HCT116 (cell line): ENCODE results near the gene AIM2. TPM values are rescaled to one million over a fixed set of nuclear protein-coding genes. Genes with fewer than 3 reads are reported as not detected.

ENCODE experiments used
- ATAC-seq: fragments of 200-7000 bp; cut with Tn5 transposase; 2 replicates; pipeline ENCODE4 v1.9.1; 2020; ENCODE audit warnings: mild to moderate bottlenecking, moderate library complexity
- BruUV-seq: library from RNA; stranded (reverse); fragments of 400-500 nt; replicated peaks from 2 replicates; lab custom pipeline; 2021; lab: Mats Ljungman, UMichigan
- CTCF ChIA-PET: fragments of 300-600 bp; sonication (Branson Sonifier 250); formaldehyde crosslinking; loops from one replicate; lab custom pipeline; 2021; ENCODE audit warnings: antibody characterized with exemption; lab: Charles Lee
- POLR2A ChIA-PET: fragments of 300-600, 350-600 bp; sonication (Branson Sonifier 250); formaldehyde crosslinking; loops from one replicate; lab custom pipeline; 2021; ENCODE audit warnings: antibody characterized with exemption; lab: Charles Lee
- RAD21 ChIA-PET, 2 experiments: fragments of 300-600 bp; sonication (Branson Sonifier 250); formaldehyde crosslinking; loops; one replicate each; lab custom pipeline; 2023; ENCODE audit warnings: low total read pairs in 2 of 2; ENCODE audit not compliant: uncharacterized antibody in 2 of 2, unreplicated experiment in 2 of 2, low non-redundant PET in 1 of 2; lab: Charles Lee
- DNase-seq: peaks from one replicate; pipeline ENCODE4 v3.0.0-alpha.2; 2010; ENCODE audit warnings: low read depth, low spot score
- H2AFZ ChIP-seq: fragments of 200-600 bp; shearing (Covaris generic), sonication (generic); 2 replicates; pipeline ENCODE4 v1.6.1; 2017; ENCODE audit warnings: low read depth, mixed run types, mixed read lengths, antibody characterized with exemption, low read length; ENCODE audit not compliant: poor library complexity, severe bottlenecking
- H3K27ac ChIP-seq: 2 replicates; pipeline ENCODE4 v1.5.1; 2012; ENCODE audit warnings: low read depth, low read length
- H3K27me3 ChIP-seq: fragments of 200-600 bp; sonication (generic); 2 replicates; pipeline ENCODE4 v1.6.1; 2016; ENCODE audit warnings: mixed run types, low read length, mixed read lengths; ENCODE audit not compliant: insufficient read depth
- H3K36me3 ChIP-seq, 2 experiments: fragments of 200-500 bp in 1 of 2; fragments of 200-600 bp in 1 of 2; sonication (Bioruptor generic) in 1 of 2; sonication (generic) in 1 of 2; 2 replicates each; pipeline versions ENCODE4 v1.5.1 to v1.6.1; 2014 to 2016; ENCODE audit warnings: low read length in 2 of 2, inconsistent platforms in 1 of 2, mixed read lengths in 1 of 2, mixed run types in 1 of 2; ENCODE audit not compliant: insufficient read depth in 2 of 2, control insufficient read depth in 1 of 2
- H3K4me1 ChIP-seq, 2 experiments: fragments of 200-600 bp in 1 of 2; sonication (generic) in 1 of 2; 2 replicates each; pipeline versions ENCODE4 v1.5.1 to v1.6.1; 2012 to 2017; ENCODE audit warnings: low read length in 2 of 2, inconsistent platforms in 1 of 2, mild to moderate bottlenecking in 1 of 2, mixed read lengths in 1 of 2, mixed run types in 1 of 2, moderate library complexity in 1 of 2; ENCODE audit not compliant: insufficient read depth in 2 of 2, control insufficient read depth in 1 of 2
- H3K4me2 ChIP-seq: fragments of 200-600 bp; sonication (generic); 2 replicates; pipeline ENCODE4 v1.6.1; 2017; ENCODE audit warnings: mixed run types, low read length, mixed read lengths
- H3K4me3 ChIP-seq, 2 experiments: fragments of 200-600 bp in 1 of 2; sonication (generic) in 1 of 2; replicated peaks in 1 of 2; 2 replicates each; pipeline ENCODE4 v1.5.1; 2011 to 2016; ENCODE audit warnings: low read length in 2 of 2, control low read depth in 1 of 2, low read depth in 1 of 2, mild to moderate bottlenecking in 1 of 2, mixed read lengths in 1 of 2, mixed run types in 1 of 2
- H3K79me2 ChIP-seq: fragments of 200-600 bp; sonication (generic); 2 replicates; pipeline ENCODE4 v1.6.1; 2017; ENCODE audit warnings: mild to moderate bottlenecking, mixed run types, low read length, moderate library complexity, mixed read lengths; ENCODE audit not compliant: insufficient read depth
- H3K9ac ChIP-seq: fragments of 200-600 bp; sonication (generic); 2 replicates; pipeline ENCODE4 v1.6.1; 2016; ENCODE audit warnings: low read length, mixed read lengths
- H3K9me2 ChIP-seq: fragments of 200-600 bp; sonication (generic), shearing (Covaris generic); 2 replicates; pipeline ENCODE4 v1.6.1; 2017; ENCODE audit warnings: mixed run types, mild to moderate bottlenecking, moderate library complexity; ENCODE audit not compliant: insufficient read depth
- H3K9me3 ChIP-seq, 2 experiments: fragments of 200-500 bp in 1 of 2; fragments of 200-600 bp in 1 of 2; sonication (Bioruptor generic) in 1 of 2; sonication (generic) in 1 of 2; 2 replicates each; pipeline ENCODE4 v1.6.1; 2014 to 2017; ENCODE audit warnings: low read length in 2 of 2, mixed read lengths in 2 of 2, inconsistent platforms in 1 of 2, low read depth in 1 of 2, mild to moderate bottlenecking in 1 of 2, mixed run types in 1 of 2, moderate library complexity in 1 of 2; ENCODE audit not compliant: control insufficient read depth in 1 of 2, insufficient read depth in 1 of 2
- H4K20me1 ChIP-seq: fragments of 200-600 bp; sonication (generic), shearing (Covaris generic); 2 replicates; pipeline ENCODE4 v1.6.1; 2017; ENCODE audit warnings: mixed run types, mild to moderate bottlenecking, moderate library complexity; ENCODE audit not compliant: insufficient read depth
- EGR1 ChIP-seq: IDR thresholded peaks from 2 replicates; pipeline ENCODE4 v1.6.1; 2012; ENCODE audit warnings: low read depth
- EZH2phosphoT487 ChIP-seq: fragments of 200-600 bp; IDR thresholded peaks from 2 replicates; pipeline ENCODE4 v1.6.1; 2018; ENCODE audit warnings: antibody characterized with exemption, borderline replicate concordance
- FOSL1 ChIP-seq: IDR thresholded peaks from 2 replicates; pipeline ENCODE4 v1.6.1; 2012; ENCODE audit warnings: low read depth
- MAX ChIP-seq: IDR thresholded peaks from 2 replicates; pipeline ENCODE4 v1.6.1; 2012
- POLR2AphosphoS5 ChIP-seq: IDR thresholded peaks from 2 replicates; pipeline ENCODE4 v1.6.1; 2011; ENCODE audit warnings: mild to moderate bottlenecking, low read depth, low read length, moderate library complexity
- REST ChIP-seq: IDR thresholded peaks from 2 replicates; pipeline ENCODE4 v1.6.1; 2012; ENCODE audit warnings: low read depth
- SP1 ChIP-seq: IDR thresholded peaks from 2 replicates; pipeline ENCODE4 v1.6.1; 2012; ENCODE audit warnings: low read depth
- TCF7L2 ChIP-seq: IDR thresholded peaks from 2 replicates; pipeline ENCODE4 v1.7.0; 2011; ENCODE audit warnings: borderline replicate concordance, inconsistent platforms; ENCODE audit not compliant: insufficient read depth, insufficient read length; ENCODE audit errors: extremely low read depth
- ZFX ChIP-seq: fragments of 450-650 bp; IDR thresholded peaks from 2 replicates; pipeline ENCODE4 v1.6.1; 2017
- ZNF274 ChIP-seq: fragments of 200-500 bp; sonication (Bioruptor generic); IDR thresholded peaks from 2 replicates; pipeline ENCODE4 v1.6.1; 2014; ENCODE audit warnings: mild to moderate bottlenecking, low read depth, low read length, inconsistent platforms
- intact Hi-C: fragments of 100-400 bp; cut with micrococcal nuclease; formaldehyde crosslinking; loops from 2 replicates; pipeline ENCODE4 v1.10.0; 2022
- total RNA-seq: library from RNA; stranded (reverse); gene quantifications from one replicate; pipeline ENCODE4 v1.2.1, GENCODE V29; 2021; ENCODE audit not compliant: unreplicated experiment
- TF ChIP-seq, protein P1 (sequence below), 3 experiments: fragments of 200-600 bp in 1 of 3; sonication (generic) in 1 of 3; IDR thresholded peaks in 2 of 3; conservative IDR thresholded peaks in 1 of 3; 2 replicates each; pipeline ENCODE4 v1.5.1; 2012 to 2017; ENCODE audit warnings: low read depth in 2 of 3, low read length in 2 of 3, antibody characterized with exemption in 1 of 3, borderline replicate concordance in 1 of 3, control low read depth in 1 of 3, mild to moderate bottlenecking in 1 of 3, mixed read lengths in 1 of 3, mixed run types in 1 of 3, moderate library complexity in 1 of 3; ENCODE audit not compliant: insufficient read depth in 1 of 3

The AIM2 gene
- total RNA-seq, 1 experiment from 2014 or later: not detected

DNA sequence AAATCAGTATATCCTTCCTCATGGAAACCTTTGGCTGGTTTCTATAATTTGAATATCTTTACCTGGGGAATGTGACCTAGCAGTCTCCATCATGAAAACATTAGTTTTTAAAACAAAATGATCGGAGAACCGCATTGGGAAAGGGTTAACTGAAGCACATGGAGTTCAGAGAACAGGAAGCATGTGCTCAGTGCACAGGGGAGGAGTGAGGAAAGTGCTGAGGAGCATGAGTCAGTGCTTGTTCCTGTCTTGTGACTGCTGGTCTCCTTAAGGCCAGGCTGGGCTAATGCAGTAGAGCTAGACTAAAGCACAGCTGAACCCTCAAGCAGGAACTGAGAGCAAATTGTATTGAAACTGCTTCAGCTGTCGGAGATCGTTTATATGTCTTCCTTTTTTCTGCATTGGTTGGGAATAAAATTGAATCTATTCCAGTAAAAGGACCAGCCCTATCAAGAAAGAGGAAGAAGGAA is 61.1 kb downstream of the AIM2 start:
- ChIA-PET RAD21 (no interaction called here), CTCF (no interaction called here), POLR2A (no interaction called here)
- no peaks in the 10 kb centered on the region for H4K20me1 ChIP-seq
- no peak overlapping the region for H3K4me2 ChIP-seq
- no peak for TF ChIP-seq ZFX
- no peak for TF ChIP-seq ZNF274
- TF ChIP-seq TCF7L2: no peak
- TF ChIP-seq EZH2phosphoT487: no peak
- peak; percentile 84 for TF ChIP-seq MAX
- no peak for TF ChIP-seq SP1
- TF ChIP-seq, protein P1, sequence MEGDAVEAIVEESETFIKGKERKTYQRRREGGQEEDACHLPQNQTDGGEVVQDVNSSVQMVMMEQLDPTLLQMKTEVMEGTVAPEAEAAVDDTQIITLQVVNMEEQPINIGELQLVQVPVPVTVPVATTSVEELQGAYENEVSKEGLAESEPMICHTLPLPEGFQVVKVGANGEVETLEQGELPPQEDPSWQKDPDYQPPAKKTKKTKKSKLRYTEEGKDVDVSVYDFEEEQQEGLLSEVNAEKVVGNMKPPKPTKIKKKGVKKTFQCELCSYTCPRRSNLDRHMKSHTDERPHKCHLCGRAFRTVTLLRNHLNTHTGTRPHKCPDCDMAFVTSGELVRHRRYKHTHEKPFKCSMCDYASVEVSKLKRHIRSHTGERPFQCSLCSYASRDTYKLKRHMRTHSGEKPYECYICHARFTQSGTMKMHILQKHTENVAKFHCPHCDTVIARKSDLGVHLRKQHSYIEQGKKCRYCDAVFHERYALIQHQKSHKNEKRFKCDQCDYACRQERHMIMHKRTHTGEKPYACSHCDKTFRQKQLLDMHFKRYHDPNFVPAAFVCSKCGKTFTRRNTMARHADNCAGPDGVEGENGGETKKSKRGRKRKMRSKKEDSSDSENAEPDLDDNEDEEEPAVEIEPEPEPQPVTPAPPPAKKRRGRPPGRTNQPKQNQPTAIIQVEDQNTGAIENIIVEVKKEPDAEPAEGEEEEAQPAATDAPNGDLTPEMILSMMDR (IDR thresholded peaks at IDR 0.05 in 2 of 3, conservative IDR thresholded peaks at IDR 0.05 in 1 of 3; ENCODE audit: borderline replicate concordance in 1 of 3, insufficient read depth in 1 of 3, low read depth in 2 of 3, low read length in 2 of 3): no peak
- DNase-seq (no peak), ATAC-seq (no peak)
- H3K9me3 ChIP-seq: no peaks in the 10 kb centered on the region
- peaks cover 9% of the 10 kb centered on the region for H3K27me3 ChIP-seq
- no peaks in the 10 kb centered on the region for H3K4me1 ChIP-seq
- H2AFZ ChIP-seq: no peak overlapping the region
- H3K4me3 ChIP-seq: no peak overlapping the region
- intact Hi-C loops: no loop called here
- no peak overlapping the region for H3K9ac ChIP-seq
- no peaks in the 10 kb centered on the region for H3K79me2 ChIP-seq
- H3K27ac ChIP-seq: no peak overlapping the region
- H3K36me3 ChIP-seq: no peaks in the 10 kb centered on the region
- no peaks in the 10 kb centered on the region for H3K9me2 ChIP-seq
- no TSS peak for BruUV-seq

- intact Hi-C loops: no loop called here
- ChIA-PET RAD21 (no interaction called here), CTCF (no interaction called here), POLR2A (interaction anchor here (0.5 kb wide), 1 partner anchor 527 kb away, joined by 3 read pairs; no protein-coding TSS in a partner anchor)
- ATAC-seq (no peak), DNase-seq (no peak)
- H3K4me2 ChIP-seq: no peak overlapping the region
- no peak overlapping the region for H3K9ac ChIP-seq
- no peak overlapping the region for H3K27ac ChIP-seq
- no TSS peak for BruUV-seq
- no peaks in the 10 kb centered on the region for H3K79me2 ChIP-seq
- H3K36me3 ChIP-seq: no peaks in the 10 kb centered on the region
- no peaks in the 10 kb centered on the region for H3K9me2 ChIP-seq
- no peaks in the 10 kb centered on the region for H4K20me1 ChIP-seq
- peaks cover 9% of the 10 kb centered on the region for H3K27me3 ChIP-seq
- no peaks in the 10 kb centered on the region for H3K9me3 ChIP-seq
- H3K4me3 ChIP-seq: no peak overlapping the region
- H3K4me1 ChIP-seq: no peaks in the 10 kb centered on the region
- no peak overlapping the region for H2AFZ ChIP-seq
- no peak for TF ChIP-seq POLR2AphosphoS5
- TF ChIP-seq TCF7L2: no peak
- no peak for TF ChIP-seq REST
- TF ChIP-seq FOSL1: no peak
- TF ChIP-seq EGR1: no peak
- no peak for TF ChIP-seq SP1
- TF ChIP-seq, protein P1 (IDR thresholded peaks at IDR 0.05 in 2 of 3, conservative IDR thresholded peaks at IDR 0.05 in 1 of 3; ENCODE audit: borderline replicate concordance in 1 of 3, insufficient read depth in 1 of 3, low read depth in 2 of 3, low read length in 2 of 3): no peak
These were observed 61.7 kb downstream of the AIM2 start for GRCh38 chr1:159014851-159015250.
